Muscle of arm (tissue), 12 donors: ENCODE measurements around the gene SASS6. TPM values are rescaled to one million over a fixed set of nuclear protein-coding genes. Genes with fewer than 3 reads are reported as not detected.
"Not testable (repeated sequence)": the region's sequence is repeated elsewhere in the genome, so short reads cannot be mapped to it uniquely, and the experiment has no call there.

Experiments
- DNase-seq: peaks from one replicate; pipeline ENCODE4 v3.0.0-alpha.2; 2013
- polyA plus RNA-seq, 12 donors: library from polyadenylated mRNA; unstranded; fragments of 120-200 nt; gene quantifications; one replicate each; pipeline ENCODE4 v1.2.1, GENCODE V29; 2013; ENCODE audit not compliant: insufficient read length in 12 of 12

Gene SASS6
- polyA plus RNA-seq, 12 donors = 3.0 to 7.6 (median 5.3) TPM; not detected in 1

GRCh38 chr1:100050139-100050538, 82.6 kb downstream of the SASS6 start:
- no peak for DNase-seq

- DNase-seq = not testable (repeated sequence)
These were observed 85.5 kb downstream of the SASS6 start for GRCh38 chr1:100047235-100047708.

GRCh38 chr1:100045206-100045605, 87.5 kb downstream of the SASS6 start:
- DNase-seq = no peak

GRCh38 chr1:100039591-100039990, 93.1 kb downstream of the SASS6 start:
- DNase-seq = no peak

GRCh38 chr1:100038660-100039287, 94.0 kb downstream of the SASS6 start:
- peak; percentile 79 for DNase-seq

GRCh38 chr1:100037927-100038659, 94.6 kb downstream of the SASS6 start:
- peak; percentile 90 for DNase-seq

GRCh38 chr1:100037656-100037926, 95.1 kb downstream of the SASS6 start:
- DNase-seq = no peak

GRCh38 chr1:100036718-100037655, 95.7 kb downstream of the SASS6 start:
- peak; percentile 15 for DNase-seq

- no peak for DNase-seq
These were observed 97.5 kb downstream of the SASS6 start for GRCh38 chr1:100035214-100035613.

- DNase-seq = peak; percentile 30
These were observed 98.3 kb downstream of the SASS6 start for GRCh38 chr1:100034470-100034869.

Other genes starting within 250 kb of the SASS6 start
- 10 to 100 TPM in 11 of 12 donors, not detected in 1; 11.6 to 59.6 (median 17.5) TPM for gene SLC35A3, start 162.9 kb downstream of the SASS6 start, polyA plus RNA-seq
- gene TRMT13, start 233 bp upstream of the SASS6 start, polyA plus RNA-seq = 10 to 100 TPM in 11 of 12 donors, not detected in 1; 19.9 to 42.7 (median 32.2) TPM
- gene LRRC39, start 45.3 kb upstream of the SASS6 start, polyA plus RNA-seq = 100 to 1,000 TPM in 10 of 12 donors, 10 to 100 TPM in 1, not detected in 1; 85.7 to 304 (median 227) TPM
- 10 to 100 TPM in 9 of 12 donors, 1 to 10 TPM in 2, not detected in 1; 4.6 to 15.9 (median 12.4) TPM for gene DBT, start 116.9 kb upstream of the SASS6 start, polyA plus RNA-seq
- gene RTCA, start 133.3 kb upstream of the SASS6 start, polyA plus RNA-seq = 10 to 100 TPM in 11 of 12 donors, not detected in 1; 29.0 to 39.2 (median 33.7) TPM
- 1 to 10 TPM in 10 of 12 donors, not detected in 2; 4.8 to 9.3 (median 6.5) TPM for gene CDC14A, start 219.6 kb upstream of the SASS6 start, polyA plus RNA-seq